Measurements from ENCODE around the gene MAPK8.

MAPK8 gene

DNA sequence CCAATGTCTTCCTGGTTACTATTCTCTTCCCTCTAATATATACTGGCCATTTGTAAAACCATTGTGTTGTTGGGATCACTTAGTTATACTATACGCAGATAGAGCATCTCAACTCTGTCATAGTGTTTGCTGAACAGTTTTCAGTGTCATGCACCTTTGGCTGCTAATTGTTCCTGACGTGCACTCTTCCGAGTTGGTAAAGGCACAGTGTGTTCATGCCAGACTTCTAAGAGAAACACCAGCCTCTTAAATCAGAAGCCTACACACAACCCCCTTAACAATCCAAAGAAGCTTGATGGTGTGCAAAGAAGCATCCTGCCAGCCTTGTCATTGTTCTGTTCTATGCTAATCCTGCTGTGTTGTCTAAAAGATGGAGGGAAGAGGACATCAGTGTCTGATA, 131.1 kb downstream of the MAPK8 start:
- H3K4me1 ChIP-seq (ENCODE audit: control insufficient read depth, insufficient read depth, low read length, unreplicated experiment) = peaks cover 10% of the 10 kb centered on the region
- no peak overlapping the region for H2AFZ ChIP-seq (ENCODE audit: low read length, unreplicated experiment)
- H3K36me3 ChIP-seq (ENCODE audit: insufficient read depth, low read length) = no peaks in the 10 kb centered on the region
- no peak overlapping the region for H3K4me3 ChIP-seq (ENCODE audit: low read depth, low read length)
- H3K79me2 ChIP-seq (ENCODE audit: control insufficient read depth, insufficient read depth, low read length, unreplicated experiment) = no peaks in the 10 kb centered on the region
- H3K27ac ChIP-seq (ENCODE audit: low read depth, low read length) = no peak overlapping the region
- H3K27me3 ChIP-seq (ENCODE audit: insufficient read depth, low read length) = no peaks in the 10 kb centered on the region

DNA sequence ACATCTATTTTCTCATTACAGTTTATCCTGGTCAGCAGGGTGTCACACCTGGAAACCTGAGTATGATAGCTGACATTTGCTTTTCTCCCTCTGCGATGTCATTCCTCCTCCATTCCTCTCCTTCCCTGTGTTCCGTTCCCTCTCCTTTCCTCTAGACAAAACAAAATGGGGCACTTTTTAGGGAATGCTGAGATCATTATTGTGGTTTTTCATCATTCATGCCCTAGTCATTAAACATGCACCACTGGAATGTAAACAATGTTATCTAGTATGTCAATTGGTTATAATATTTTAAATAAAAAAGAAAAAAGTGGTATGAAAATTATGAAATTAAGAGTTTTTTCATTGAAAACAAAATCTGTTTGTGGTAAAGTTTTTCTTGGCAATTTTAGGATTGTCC, 132.6 kb downstream of the MAPK8 start:
- Histone ChIP-seq H3K27me3 (ENCODE audit: insufficient read depth, low read length) (no peaks in the 10 kb centered on the region), H3K79me2 (ENCODE audit: control insufficient read depth, insufficient read depth, low read length, unreplicated experiment) (no peaks in the 10 kb centered on the region), H3K36me3 (ENCODE audit: insufficient read depth, low read length) (no peaks in the 10 kb centered on the region), H3K4me1 (ENCODE audit: control insufficient read depth, insufficient read depth, low read length, unreplicated experiment) (peaks cover 10% of the 10 kb centered on the region), H3K27ac (ENCODE audit: low read depth, low read length) (no peak overlapping the region), H2AFZ (ENCODE audit: low read length, unreplicated experiment) (no peak overlapping the region), H3K4me3 (ENCODE audit: low read depth, low read length) (no peak overlapping the region)

DNA sequence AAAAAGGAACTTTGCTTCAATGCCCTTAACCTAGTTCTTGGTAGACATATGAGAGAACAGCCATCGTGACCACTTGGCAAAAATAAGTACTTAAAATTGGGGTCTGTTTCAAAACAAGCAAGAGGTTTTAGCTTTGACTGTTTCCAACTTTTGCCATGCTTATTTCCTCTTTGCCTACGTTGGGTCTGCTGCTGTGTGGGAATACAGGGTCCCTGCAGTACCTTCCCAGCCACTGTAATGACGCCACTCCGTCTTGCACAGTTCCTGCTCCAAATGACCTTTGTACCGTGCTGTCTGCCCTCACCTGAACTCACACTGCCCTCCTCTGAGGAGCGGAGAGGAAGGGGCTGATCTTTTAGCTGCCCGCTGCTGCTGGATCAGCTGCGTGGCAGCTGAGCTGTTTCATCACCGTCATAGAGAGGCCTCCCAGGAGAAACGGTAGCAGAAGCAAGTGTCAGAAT, 133.1 kb downstream of the MAPK8 start:
- H3K27me3 ChIP-seq (ENCODE audit: insufficient read depth, low read length) = no peaks in the 10 kb centered on the region
- no peaks in the 10 kb centered on the region for H3K79me2 ChIP-seq (ENCODE audit: control insufficient read depth, insufficient read depth, low read length, unreplicated experiment)
- H3K4me1 ChIP-seq (ENCODE audit: control insufficient read depth, insufficient read depth, low read length, unreplicated experiment) = peaks cover 10% of the 10 kb centered on the region
- no peak overlapping the region for H3K4me3 ChIP-seq (ENCODE audit: low read depth, low read length)
- H3K36me3 ChIP-seq (ENCODE audit: insufficient read depth, low read length) = no peaks in the 10 kb centered on the region
- H2AFZ ChIP-seq (ENCODE audit: low read length, unreplicated experiment) = no peak overlapping the region
- H3K27ac ChIP-seq (ENCODE audit: low read depth, low read length) = no peak overlapping the region

DNA sequence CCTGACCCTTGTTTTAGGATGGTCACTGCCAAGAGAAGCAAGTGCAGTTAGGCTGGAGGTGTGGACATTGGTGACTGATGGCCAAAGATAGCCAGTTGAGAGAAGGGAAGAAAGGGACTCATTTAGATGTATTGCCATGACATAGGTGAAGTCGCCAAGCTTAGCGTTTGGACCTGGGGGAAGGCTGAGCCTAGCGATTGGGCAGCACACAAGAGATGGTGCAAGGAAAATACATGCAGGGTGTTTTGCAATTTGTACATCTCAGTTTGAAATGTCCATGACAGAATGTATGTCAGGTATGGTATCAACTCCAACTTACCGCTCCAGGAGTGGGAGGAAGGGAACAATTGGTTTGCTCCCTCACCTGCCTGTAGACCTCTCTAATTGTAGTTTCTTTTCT, 134.3 kb downstream of the MAPK8 start:
- H3K4me1 ChIP-seq (ENCODE audit: control insufficient read depth, insufficient read depth, low read length, unreplicated experiment) = peaks cover 10% of the 10 kb centered on the region
- H3K36me3 ChIP-seq (ENCODE audit: insufficient read depth, low read length) = no peaks in the 10 kb centered on the region
- no peak overlapping the region for H2AFZ ChIP-seq (ENCODE audit: low read length, unreplicated experiment)
- H3K79me2 ChIP-seq (ENCODE audit: control insufficient read depth, insufficient read depth, low read length, unreplicated experiment) = no peaks in the 10 kb centered on the region
- H3K27ac ChIP-seq (ENCODE audit: low read depth, low read length) = no peak overlapping the region
- H3K27me3 ChIP-seq (ENCODE audit: insufficient read depth, low read length) = no peaks in the 10 kb centered on the region
- H3K4me3 ChIP-seq (ENCODE audit: low read depth, low read length) = no peak overlapping the region

DNA sequence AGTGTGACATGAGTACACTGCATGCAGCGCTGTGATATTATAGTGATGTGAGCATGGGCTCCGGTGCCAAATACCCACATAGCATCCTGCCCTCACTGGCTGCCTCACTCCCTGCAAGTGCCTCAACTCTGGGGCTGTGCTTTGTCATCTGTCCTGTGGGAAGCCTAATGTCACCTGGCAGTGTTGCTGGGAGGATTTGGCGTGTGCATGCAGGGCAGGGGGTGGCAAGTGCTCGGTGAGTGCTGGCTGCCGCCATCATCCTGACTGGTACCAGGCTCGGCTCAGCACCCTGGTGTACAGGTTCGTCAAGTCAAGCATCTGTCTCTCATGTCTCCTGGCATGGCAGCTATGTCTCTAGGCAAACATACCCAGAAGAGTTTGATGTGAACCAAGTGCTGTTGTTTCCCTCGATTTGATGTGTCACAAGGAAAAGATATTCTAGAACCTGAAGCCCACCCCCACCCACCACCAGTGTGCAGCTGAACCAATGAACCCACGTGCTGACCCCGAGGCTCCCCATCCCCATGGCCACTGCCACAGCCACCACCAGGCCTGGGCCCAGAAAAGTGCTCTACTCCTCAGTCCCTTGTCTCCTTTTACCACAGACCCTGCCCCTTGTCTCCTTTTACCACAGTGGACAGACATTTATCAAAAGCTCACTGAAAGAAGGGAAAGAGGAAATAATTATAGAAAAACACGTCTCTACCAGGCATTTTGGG, 135.8 kb downstream of the MAPK8 start:
- Histone ChIP-seq H3K27me3 (ENCODE audit: insufficient read depth, low read length) (no peaks in the 10 kb centered on the region), H3K4me3 (ENCODE audit: low read depth, low read length) (no peak overlapping the region), H2AFZ (ENCODE audit: low read length, unreplicated experiment) (no peak overlapping the region), H3K4me1 (ENCODE audit: control insufficient read depth, insufficient read depth, low read length, unreplicated experiment) (peaks cover 10% of the 10 kb centered on the region), H3K36me3 (ENCODE audit: insufficient read depth, low read length) (no peaks in the 10 kb centered on the region), H3K79me2 (ENCODE audit: control insufficient read depth, insufficient read depth, low read length, unreplicated experiment) (no peaks in the 10 kb centered on the region), H3K27ac (ENCODE audit: low read depth, low read length) (no peak overlapping the region)

DNA sequence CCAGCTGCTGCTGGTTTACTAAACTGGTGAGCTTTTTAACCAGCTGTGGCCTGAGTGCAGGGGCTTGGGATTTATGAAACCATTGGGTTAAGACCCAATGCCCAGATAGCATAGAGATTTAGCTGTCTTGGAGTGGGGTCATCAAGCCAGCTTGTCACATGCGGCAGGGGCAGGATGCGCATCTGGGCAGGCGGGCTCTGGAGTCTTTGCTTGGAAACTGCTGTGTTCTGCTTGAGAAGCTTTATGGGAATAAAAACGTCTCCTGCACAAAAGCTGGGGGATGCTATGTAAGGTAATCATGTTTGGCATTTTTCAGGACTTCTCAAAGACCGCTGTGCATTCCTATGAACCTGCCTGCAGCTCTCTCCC, 136.3 kb downstream of the MAPK8 start:
- Histone ChIP-seq H2AFZ (ENCODE audit: low read length, unreplicated experiment) (no peak overlapping the region), H3K4me3 (ENCODE audit: low read depth, low read length) (no peak overlapping the region), H3K36me3 (ENCODE audit: insufficient read depth, low read length) (no peaks in the 10 kb centered on the region), H3K4me1 (ENCODE audit: control insufficient read depth, insufficient read depth, low read length, unreplicated experiment) (peaks cover 10% of the 10 kb centered on the region), H3K79me2 (ENCODE audit: control insufficient read depth, insufficient read depth, low read length, unreplicated experiment) (no peaks in the 10 kb centered on the region), H3K27me3 (ENCODE audit: insufficient read depth, low read length) (no peaks in the 10 kb centered on the region), H3K27ac (ENCODE audit: low read depth, low read length) (no peak overlapping the region)

DNA sequence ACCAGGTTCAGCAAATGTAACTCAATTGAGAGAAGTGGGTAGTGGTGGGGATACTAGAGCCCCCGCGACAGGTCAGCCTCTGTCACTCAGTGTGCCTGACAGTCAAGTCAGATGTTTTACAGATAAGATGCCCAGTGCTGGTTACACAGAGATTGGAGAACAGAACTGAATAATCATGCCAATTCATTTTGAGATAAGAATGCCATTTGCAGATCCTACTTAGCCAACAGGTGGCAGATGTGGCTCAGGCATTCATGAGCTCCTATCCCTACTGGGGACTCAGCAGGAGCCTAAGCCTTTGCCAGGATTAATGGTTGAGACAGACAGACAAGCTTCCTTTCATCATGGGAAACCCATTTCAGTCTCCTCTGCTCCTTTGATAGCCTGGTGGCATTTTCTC, 137.8 kb downstream of the MAPK8 start:
- Histone ChIP-seq H3K4me1 (ENCODE audit: control insufficient read depth, insufficient read depth, low read length, unreplicated experiment) (peaks cover 11% of the 10 kb centered on the region), H3K27ac (ENCODE audit: low read depth, low read length) (no peak overlapping the region), H3K4me3 (ENCODE audit: low read depth, low read length) (no peak overlapping the region), H3K27me3 (ENCODE audit: insufficient read depth, low read length) (no peaks in the 10 kb centered on the region), H3K36me3 (ENCODE audit: insufficient read depth, low read length) (no peaks in the 10 kb centered on the region), H3K79me2 (ENCODE audit: control insufficient read depth, insufficient read depth, low read length, unreplicated experiment) (no peaks in the 10 kb centered on the region), H2AFZ (ENCODE audit: low read length, unreplicated experiment) (no peak overlapping the region)

DNA sequence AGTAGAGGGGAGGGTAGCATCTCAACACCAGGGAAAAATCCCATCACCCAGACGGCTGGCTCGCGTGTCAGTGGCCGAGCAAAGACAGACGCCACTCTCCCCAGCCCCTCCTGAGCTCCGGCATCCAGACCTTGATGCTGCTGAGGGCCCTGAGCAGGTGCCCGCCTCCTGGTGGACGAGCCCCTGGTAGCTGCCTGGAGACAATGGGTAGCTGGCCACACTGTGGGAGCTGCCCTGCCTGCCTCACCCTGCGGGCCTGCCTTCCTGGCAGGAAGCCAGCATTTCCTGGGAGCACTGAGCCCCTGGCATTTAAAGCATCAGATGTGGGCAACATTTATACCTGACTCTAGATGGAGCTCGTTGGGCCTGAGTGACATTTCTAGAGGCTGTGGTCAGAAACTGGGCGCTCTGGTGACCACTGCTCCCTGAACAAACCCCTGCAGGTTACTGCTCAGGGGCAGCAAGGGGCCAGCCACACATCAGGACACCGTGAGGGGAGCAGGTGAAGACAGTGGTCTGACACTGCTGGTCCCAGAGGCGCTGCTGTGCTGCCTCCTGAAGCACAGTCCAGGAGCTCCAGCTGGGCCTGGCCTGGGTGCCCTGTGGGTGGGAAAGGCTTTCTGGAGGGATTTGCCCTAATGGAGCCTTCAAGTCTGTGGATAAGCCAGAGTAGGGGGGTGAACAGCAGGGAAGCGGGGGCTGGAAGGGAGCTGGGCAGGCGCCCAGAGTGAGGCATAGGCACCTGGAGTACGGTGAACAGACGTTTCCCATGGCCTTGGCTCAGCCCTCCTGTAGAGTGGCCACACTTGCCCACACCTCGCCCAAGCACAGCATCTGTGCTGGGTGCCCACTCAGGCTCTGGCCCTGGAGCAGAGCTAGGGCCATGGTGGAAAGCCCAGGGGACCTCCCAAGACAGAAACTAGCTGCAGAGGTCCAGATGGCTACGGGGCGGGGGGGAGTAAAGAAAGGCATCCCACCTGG, 138.7 kb downstream of the MAPK8 start:
- no peaks in the 10 kb centered on the region for H3K27me3 ChIP-seq (ENCODE audit: insufficient read depth, low read length)
- no peaks in the 10 kb centered on the region; the same call in 1 of the 2 replicates for H3K36me3 ChIP-seq (ENCODE audit: insufficient read depth, low read length)
- no peaks in the 10 kb centered on the region for H3K79me2 ChIP-seq (ENCODE audit: control insufficient read depth, insufficient read depth, low read length, unreplicated experiment)
- H3K4me3 ChIP-seq (ENCODE audit: low read depth, low read length) = no peak overlapping the region
- H3K27ac ChIP-seq (ENCODE audit: low read depth, low read length) = no peak overlapping the region
- H2AFZ ChIP-seq (ENCODE audit: low read length, unreplicated experiment) = no peak overlapping the region
- H3K4me1 ChIP-seq (ENCODE audit: control insufficient read depth, insufficient read depth, low read length, unreplicated experiment) = peaks cover 8% of the 10 kb centered on the region

DNA sequence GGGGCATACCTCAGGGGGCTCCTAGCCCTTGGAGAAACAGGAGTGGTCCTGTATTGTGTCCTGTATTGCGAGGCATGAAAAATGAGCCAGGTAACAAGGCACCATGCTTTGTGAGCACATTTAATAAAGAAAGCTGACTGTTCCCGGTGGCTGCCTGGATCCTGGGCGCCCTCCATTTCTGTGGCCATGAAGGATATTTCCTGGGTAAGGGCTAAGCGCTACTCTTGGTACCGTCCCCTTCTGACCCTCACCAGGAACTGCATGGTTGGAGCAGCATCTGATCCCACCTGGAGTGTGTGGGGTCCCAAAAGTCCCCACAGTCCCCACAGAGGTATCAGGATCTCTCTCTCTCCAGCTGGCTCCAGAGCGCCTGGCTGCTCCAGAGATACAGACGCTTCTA, 139.5 kb downstream of the MAPK8 start:
- H3K4me1 ChIP-seq (ENCODE audit: control insufficient read depth, insufficient read depth, low read length, unreplicated experiment) = peaks cover 8% of the 10 kb centered on the region
- no peaks in the 10 kb centered on the region for H3K79me2 ChIP-seq (ENCODE audit: control insufficient read depth, insufficient read depth, low read length, unreplicated experiment)
- H3K27ac ChIP-seq (ENCODE audit: low read depth, low read length) = no peak overlapping the region
- H2AFZ ChIP-seq (ENCODE audit: low read length, unreplicated experiment) = no peak overlapping the region
- H3K4me3 ChIP-seq (ENCODE audit: low read depth, low read length) = no peak overlapping the region
- H3K36me3 ChIP-seq (ENCODE audit: insufficient read depth, low read length) = no peaks in the 10 kb centered on the region; the same call in 1 of the 2 replicates
- H3K27me3 ChIP-seq (ENCODE audit: insufficient read depth, low read length) = no peaks in the 10 kb centered on the region

DNA sequence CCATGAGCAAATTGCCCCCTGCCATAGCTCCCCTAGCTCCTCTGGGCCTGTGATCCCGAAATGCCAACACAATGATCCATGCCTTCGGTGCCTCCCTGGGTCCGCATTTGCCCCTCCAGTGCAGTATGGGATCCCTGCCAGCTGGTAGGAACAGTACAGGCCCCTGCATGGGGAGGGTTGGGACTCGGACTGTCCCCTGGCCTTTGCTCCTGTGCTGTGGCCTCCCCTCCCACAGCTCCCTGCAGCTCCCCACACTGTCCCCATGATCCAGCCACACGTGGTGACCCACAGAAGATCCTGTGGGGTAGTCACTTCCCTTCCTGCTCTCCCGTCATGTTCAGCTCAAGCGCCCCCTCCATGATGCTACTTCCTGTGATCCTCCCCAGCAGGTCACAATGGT, 140.3 kb downstream of the MAPK8 start:
- Histone ChIP-seq H3K79me2 (ENCODE audit: control insufficient read depth, insufficient read depth, low read length, unreplicated experiment) (no peaks in the 10 kb centered on the region), H3K27ac (ENCODE audit: low read depth, low read length) (no peak overlapping the region), H3K27me3 (ENCODE audit: insufficient read depth, low read length) (no peaks in the 10 kb centered on the region), H3K36me3 (ENCODE audit: insufficient read depth, low read length) (no peaks in the 10 kb centered on the region; the same call in 1 of the 2 replicates), H2AFZ (ENCODE audit: low read length, unreplicated experiment) (no peak overlapping the region), H3K4me1 (ENCODE audit: control insufficient read depth, insufficient read depth, low read length, unreplicated experiment) (peaks cover 8% of the 10 kb centered on the region), H3K4me3 (ENCODE audit: low read depth, low read length) (no peak overlapping the region)
